ENCODE data around the gene NLRP3. TPM values are rescaled to one million over a fixed set of nuclear protein-coding genes. Genes with fewer than 3 reads are reported as not detected.

The NLRP3 gene
- total RNA-seq, 1 experiment from 2014 or later, result not detected

DNA sequence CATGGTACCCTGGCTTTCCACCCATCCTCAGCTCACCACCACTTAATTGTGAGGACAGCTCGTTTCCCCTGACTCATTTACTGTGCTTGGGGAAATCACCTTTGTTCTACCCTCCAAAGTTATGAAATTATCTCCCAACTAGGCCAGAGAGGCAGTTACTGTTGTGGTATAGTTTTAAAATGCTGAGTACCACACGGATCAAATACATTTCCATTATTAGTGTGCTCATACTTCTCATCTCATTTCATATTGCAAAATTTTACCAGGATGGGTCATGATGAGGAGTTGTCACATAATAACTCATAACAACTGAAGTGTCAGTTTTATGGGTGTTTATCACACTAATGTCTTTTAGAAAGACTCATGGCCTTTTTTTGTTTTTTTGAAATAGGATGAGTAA lies 51.2 kb downstream of the NLRP3 start:
- no peak overlapping the region for H2BK12ac ChIP-seq (ENCODE audit: insufficient read length, low read depth, low read length)
- no peak overlapping the region for H2BK20ac ChIP-seq (ENCODE audit: low read depth, low read length, poor library complexity, severe bottlenecking)
- no peak overlapping the region for H3K18ac ChIP-seq (ENCODE audit: insufficient read length, low read depth, low read length)
- Mint-ChIP-seq H3K27me3 (ENCODE audit: low read depth) (no peaks in the 10 kb centered on the region), H3K27ac (no peak overlapping the region), H3K9me3 (peaks cover 6 to 11% of the 10 kb centered on the region in 2 experiments), H3K4me3 (no peak overlapping the region), H3K4me1 (peaks cover 0 to 1% of the 10 kb centered on the region in 2 experiments; a peak in 1 of 4 replicates), H3K36me3 (ENCODE audit: insufficient read depth in 1 of 3, low read depth in 3 of 3) (no peaks in the 10 kb centered on the region; a peak in 1 of 7 replicates)
- H3K23me2 ChIP-seq (ENCODE audit: insufficient read length, low read depth, low read length, poor library complexity, severe bottlenecking), result no peaks in the 10 kb centered on the region
- H4K91ac ChIP-seq (ENCODE audit: insufficient read length, low read depth, low read length), result no peak overlapping the region
- no peak overlapping the region for H3K14ac ChIP-seq (ENCODE audit: insufficient read depth, low read length)
- H4K20me1 ChIP-seq (ENCODE audit: control insufficient read depth, insufficient read depth, insufficient read length), result no peaks in the 10 kb centered on the region
- no peak overlapping the region for H3K4me2 ChIP-seq (ENCODE audit: insufficient read depth, insufficient read length, low read length)
- H3K4ac ChIP-seq (ENCODE audit: low read depth, low read length), result no peak overlapping the region
- no peak overlapping the region for H2BK15ac ChIP-seq (ENCODE audit: low read depth, low read length)
- H3K4me1 ChIP-seq (ENCODE audit: insufficient read depth, low read length), result no peaks in the 10 kb centered on the region
- no peak overlapping the region for H3K27ac ChIP-seq (ENCODE audit: insufficient read length, low read depth, low read length)
- H2AK5ac ChIP-seq (ENCODE audit: insufficient read length, low read length), result no peak overlapping the region
- H2BK120ac ChIP-seq (ENCODE audit: low read depth, low read length, poor library complexity, severe bottlenecking), result no peak overlapping the region
- no peak overlapping the region for H4K8ac ChIP-seq (replicated peaks; ENCODE audit: insufficient read length, low read depth, low read length)
- H3K56ac ChIP-seq (ENCODE audit: insufficient read length, low read depth, low read length), result no peak overlapping the region
- no peaks in the 10 kb centered on the region for H3K9me3 ChIP-seq (ENCODE audit: control insufficient read depth, low read depth, low read length)
- H3K23ac ChIP-seq (ENCODE audit: insufficient read length, low read depth, low read length), result no peak overlapping the region
- H4K5ac ChIP-seq (ENCODE audit: insufficient read length, low read depth, low read length), result no peak overlapping the region
- H3K79me1 ChIP-seq (ENCODE audit: insufficient read depth, low read depth, low read length, poor library complexity, severe bottlenecking), result no peaks in the 10 kb centered on the region
- TF ChIP-seq, protein P1, sequence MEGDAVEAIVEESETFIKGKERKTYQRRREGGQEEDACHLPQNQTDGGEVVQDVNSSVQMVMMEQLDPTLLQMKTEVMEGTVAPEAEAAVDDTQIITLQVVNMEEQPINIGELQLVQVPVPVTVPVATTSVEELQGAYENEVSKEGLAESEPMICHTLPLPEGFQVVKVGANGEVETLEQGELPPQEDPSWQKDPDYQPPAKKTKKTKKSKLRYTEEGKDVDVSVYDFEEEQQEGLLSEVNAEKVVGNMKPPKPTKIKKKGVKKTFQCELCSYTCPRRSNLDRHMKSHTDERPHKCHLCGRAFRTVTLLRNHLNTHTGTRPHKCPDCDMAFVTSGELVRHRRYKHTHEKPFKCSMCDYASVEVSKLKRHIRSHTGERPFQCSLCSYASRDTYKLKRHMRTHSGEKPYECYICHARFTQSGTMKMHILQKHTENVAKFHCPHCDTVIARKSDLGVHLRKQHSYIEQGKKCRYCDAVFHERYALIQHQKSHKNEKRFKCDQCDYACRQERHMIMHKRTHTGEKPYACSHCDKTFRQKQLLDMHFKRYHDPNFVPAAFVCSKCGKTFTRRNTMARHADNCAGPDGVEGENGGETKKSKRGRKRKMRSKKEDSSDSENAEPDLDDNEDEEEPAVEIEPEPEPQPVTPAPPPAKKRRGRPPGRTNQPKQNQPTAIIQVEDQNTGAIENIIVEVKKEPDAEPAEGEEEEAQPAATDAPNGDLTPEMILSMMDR (conservative IDR thresholded peaks at IDR 0.05), result no peak
- H3K9ac ChIP-seq (ENCODE audit: extremely low read depth, insufficient read length, low read length), result no peak overlapping the region
- no peak overlapping the region for H2AFZ ChIP-seq (ENCODE audit: low read length)
- no CpG with 5 or more reads among the region's 2 CpGs for WGBS (ENCODE audit: extremely low coverage, insufficient read length, low lambda C conversion rate)
- H3K79me2 ChIP-seq (ENCODE audit: insufficient read depth, low read length), result no peaks in the 10 kb centered on the region
- H2BK5ac ChIP-seq (ENCODE audit: insufficient read length, low read length), result no peak overlapping the region
- no peaks in the 10 kb centered on the region for H3K27me3 ChIP-seq (ENCODE audit: insufficient read depth, low read length)
- H3T11ph ChIP-seq (ENCODE audit: low read length), result no peak overlapping the region
- no peak for DNase-seq

Measured in H9 (cell line).